ENCODE measurements around the gene ZHX3. TPM values are rescaled to one million over a fixed set of nuclear protein-coding genes. Genes with fewer than 3 reads are reported as not detected.

Gene ZHX3
- total and polyA plus RNA-seq, 9 of the 15 experiments (the other 6 are each of a cell fraction or from before 2014, with no cell fraction given) = 0.80 to 14.6 (median 4.9) TPM

GRCh38 chr20:41234041-41234440, 83.5 kb downstream of the ZHX3 start (continued):
- no peak for TF ChIP-seq HOMEZ (CRISPR knock-in tag; IDR thresholded peaks at IDR 0.05)
- TF ChIP-seq DDX20 (tag; IDR thresholded peaks at IDR 0.05; ENCODE audit: low read depth) = no peak
- TF ChIP-seq ZMIZ1 (IDR thresholded peaks at IDR 0.05; ENCODE audit: low read depth in 2 of 2, low read length in 2 of 2) = no peak
- TF ChIP-seq U2AF1 (optimal IDR thresholded peaks at IDR 0.05; ENCODE audit: low read depth, low read length) = no peak
- no peak for TF ChIP-seq HNRNPUL1 (IDR thresholded peaks at IDR 0.05; ENCODE audit: low read length)
- no peak for TF ChIP-seq GTF2B (IDR thresholded peaks at IDR 0.05; ENCODE audit: extremely low read depth, insufficient read length)
- no peak for TF ChIP-seq CBX2 (IDR thresholded peaks at IDR 0.05; ENCODE audit: insufficient read depth, low read length, poor library complexity, severe bottlenecking)
- TF ChIP-seq RAD51 (IDR thresholded peaks at IDR 0.05; ENCODE audit: borderline replicate concordance, low read depth) = no peak
- TF ChIP-seq DPF2 (IDR thresholded peaks at IDR 0.05) = no peak
- TF ChIP-seq FIP1L1 (IDR thresholded peaks at IDR 0.05; ENCODE audit: low read depth, low read length, poor library complexity, severe bottlenecking) = no peak
- no peak for TF ChIP-seq RFX5 (IDR thresholded peaks at IDR 0.05; ENCODE audit: low read depth, low read length)
- no peak for TF ChIP-seq ZNF449 (CRISPR knock-in tag; IDR thresholded peaks at IDR 0.05)
- TF ChIP-seq BCLAF1 (IDR thresholded peaks at IDR 0.05; ENCODE audit: borderline replicate concordance in 1 of 2, control insufficient read depth in 1 of 2, low read depth in 2 of 2, low read length in 1 of 2) = no peak
- TF ChIP-seq HNRNPK (IDR thresholded peaks at IDR 0.05; ENCODE audit: low read depth, low read length, poor library complexity, severe bottlenecking) = no peak
